Measurements from ENCODE around the gene DNER.

Gene DNER

GRCh38 chr2:229486673-229487072, 227.7 kb downstream of the DNER start:
- no peak for DNase-seq

DNA sequence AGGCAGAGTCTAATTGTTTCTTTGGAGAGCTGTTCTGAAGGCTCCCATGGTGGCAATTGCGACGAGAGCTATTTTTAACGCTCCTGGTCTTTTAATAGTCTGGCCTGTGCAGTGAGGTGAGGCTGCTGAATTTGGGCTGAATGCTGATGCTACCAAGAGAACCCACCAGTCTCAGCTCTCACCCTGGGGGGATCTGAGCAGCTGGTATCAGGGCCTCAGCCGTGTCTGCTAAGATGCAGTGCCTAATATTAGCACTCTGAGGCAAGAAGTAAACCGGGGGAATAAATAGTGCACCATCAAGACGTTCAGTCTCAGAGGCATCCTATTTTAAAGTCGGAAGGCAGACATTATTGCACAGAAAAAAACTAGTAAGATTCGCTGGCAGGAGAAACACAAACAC, 228.5 kb downstream of the DNER start:
- DNase-seq = no peak

- DNase-seq = no peak
Measured at GRCh38 chr2:229477269-229477755, 237.0 kb downstream of the DNER start.

- no peak for DNase-seq
Measured at GRCh38 chr2:229475778-229476177, 238.6 kb downstream of the DNER start.

DNA sequence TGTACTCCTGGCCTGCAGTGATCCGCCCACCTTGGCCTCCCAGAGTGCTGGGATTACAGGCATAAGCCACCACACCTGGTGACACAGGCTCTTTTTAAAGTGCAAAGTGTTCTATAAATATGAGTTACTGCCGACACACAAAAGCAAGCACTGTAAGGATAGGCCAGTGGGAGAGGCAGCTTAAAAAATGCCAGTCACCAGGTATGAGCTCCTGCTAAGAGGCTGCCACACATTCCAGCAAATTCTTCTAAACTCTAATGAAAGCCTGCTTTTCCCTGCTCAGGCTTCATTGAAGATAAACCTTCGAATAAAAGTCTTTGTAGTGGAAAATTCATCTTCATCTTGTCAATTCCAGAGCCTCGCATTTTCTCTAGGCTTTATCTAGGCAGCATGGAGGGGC, 240.2 kb downstream of the DNER start:
- DNase-seq = no peak

DNA sequence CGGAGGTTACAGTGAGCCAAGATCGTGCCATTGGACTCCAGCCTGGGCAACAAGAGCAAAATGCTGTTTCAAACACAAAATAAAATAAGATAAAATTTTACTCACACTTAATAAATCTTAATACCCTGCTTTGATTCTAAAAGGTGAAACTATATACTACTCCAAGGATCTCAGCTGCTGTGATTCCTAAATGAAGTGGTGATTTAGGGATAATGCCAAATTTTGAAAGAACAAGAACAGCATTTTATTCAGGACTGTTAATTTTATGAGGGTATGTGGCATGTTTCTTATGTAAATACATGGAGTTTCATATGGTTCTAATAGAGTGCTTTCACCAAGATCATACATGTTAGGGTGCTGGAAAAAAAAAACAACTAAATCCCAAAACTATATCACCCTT, 243.6 kb downstream of the DNER start:
- no peak for DNase-seq

GRCh38 chr2:229467783-229468182, 246.6 kb downstream of the DNER start:
- DNase-seq = no peak

DNA sequence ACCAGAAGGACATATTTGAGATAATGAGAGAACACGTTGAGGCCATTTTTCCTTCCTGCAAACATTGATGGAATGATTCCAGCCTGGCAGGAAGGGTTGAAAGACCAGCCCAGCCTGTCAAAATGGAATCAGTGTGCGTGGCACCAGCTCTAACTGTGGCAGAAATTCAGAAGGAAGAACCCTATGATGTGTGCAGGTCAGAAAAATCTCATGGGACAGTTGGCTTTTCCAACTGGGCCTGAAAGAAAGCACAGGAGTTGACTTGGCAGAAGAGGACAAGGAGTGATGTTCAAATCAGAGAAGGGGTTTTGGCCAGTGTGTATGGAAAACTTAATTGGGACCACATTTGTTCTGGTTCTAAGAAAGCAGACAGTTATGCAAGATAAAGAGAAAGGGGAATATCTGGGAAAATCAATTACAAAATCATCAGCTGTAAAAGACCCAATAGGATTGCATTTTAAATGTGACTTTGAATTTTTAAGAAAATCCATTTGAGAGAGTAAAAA, 250.5 kb downstream of the DNER start:
- DNase-seq = no peak

GRCh38 chr2:229462112-229462511, 252.2 kb downstream of the DNER start:
- no peak for DNase-seq

DNA sequence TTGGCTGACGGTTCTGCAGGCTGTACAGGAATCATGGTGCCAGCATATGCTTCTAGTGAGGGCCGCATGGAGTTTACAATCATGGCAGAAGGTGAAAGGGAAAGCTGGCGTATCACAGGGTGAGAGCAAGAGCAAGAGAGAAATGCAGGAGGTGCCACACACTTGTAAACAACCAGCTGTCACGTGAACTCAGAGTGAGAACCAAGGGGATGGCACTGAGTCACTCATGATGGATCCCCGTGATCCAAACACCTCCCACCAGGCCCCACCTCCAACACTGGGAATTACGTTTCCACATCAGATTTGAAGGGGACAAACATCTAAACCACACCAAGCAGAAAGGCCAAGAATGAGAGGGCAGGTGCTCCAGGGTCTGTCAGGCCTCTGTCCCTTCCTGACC, 258.3 kb downstream of the DNER start:
- no peak for DNase-seq

DNA sequence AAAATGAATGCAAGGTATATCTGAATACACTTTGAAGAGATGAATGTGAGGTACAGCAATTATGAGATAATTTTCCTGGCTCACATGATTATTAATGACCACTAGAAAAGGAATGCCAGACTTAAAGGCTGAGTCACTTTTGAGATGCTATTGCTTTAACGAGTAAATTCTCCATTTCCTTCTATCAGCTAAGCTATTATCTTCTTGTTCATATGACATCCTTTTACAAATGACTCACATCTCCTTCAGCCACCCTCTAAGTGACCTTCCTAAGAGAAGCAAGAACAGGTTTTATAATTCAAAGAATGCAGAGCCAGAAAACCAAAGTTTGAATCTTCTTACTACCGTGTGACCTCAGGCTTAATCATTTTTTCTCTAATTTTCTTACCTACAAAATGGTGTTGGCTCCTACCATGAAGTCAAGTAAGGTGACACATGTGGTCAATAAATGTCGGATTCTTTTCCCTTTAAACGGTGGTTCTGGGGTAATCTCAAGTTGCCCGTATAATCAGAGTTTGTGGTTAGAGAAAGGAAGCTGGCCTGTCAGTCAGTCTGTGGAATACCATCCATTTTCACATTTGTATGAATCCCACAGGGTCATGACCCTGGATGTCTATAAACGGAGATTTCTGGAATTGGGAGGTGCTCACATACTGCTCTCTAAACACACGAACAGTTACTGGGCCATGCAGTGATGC, 259.3 kb downstream of the DNER start:
- DNase-seq = no peak

- no peak for DNase-seq
Measured at GRCh38 chr2:229453230-229453629, 261.1 kb downstream of the DNER start.

GRCh38 chr2:229451852-229452251, 262.5 kb downstream of the DNER start:
- DNase-seq = no peak

DNA sequence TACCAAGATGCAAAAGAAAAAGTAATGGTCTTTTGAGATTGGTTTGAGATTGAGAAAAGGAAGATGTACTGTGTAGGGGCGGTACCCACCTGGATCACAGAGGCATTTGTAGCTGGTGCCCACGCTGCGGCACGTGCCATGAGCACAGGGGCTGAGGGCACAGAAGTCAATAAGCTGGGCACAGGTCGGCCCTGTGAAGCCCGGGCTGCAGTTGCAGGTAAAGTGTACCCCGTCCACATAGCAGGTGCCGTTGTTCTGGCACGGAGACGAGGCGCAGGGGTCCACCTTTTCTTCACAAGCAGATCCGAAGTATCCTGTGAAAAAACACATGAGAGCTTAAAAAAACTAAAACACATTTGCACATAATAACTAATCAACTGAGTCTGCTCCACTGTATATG, 267.1 kb downstream of the DNER start:
- DNase-seq = no peak

GRCh38 chr2:229446350-229446749, 268.0 kb downstream of the DNER start:
- DNase-seq = no peak

DNA sequence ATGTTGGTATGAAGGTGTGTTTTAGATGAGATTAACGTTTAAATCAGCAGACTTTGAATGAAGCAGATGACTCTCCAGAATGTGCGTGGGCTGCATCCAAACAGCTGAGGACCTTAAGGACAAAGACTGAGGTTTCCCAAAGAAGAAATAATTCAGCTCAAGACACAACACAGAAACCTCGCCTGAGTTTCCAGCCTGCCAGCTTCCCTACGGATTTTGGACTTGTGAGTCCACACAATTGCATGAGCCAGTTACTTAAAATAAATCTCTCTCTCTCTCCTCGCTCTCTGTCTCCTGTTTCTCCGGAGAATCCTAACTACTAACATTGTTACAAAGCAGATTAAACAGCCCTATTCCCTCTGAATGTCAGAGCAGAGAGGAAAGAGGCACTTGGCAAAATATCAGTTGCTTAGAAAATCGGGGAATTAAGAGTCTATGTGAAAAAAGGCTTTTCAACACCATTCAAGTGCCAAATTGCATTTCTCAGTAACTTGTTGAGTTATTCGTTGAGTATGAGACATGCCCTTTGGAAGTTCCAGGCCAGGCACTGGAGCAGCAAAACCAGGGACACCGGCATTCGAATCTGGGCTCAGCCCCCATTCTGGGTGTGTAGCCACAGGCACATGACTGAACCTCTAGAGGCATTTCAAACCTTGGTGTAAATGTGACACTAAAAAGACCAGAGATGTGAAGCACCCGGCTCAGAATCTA, 268.7 kb downstream of the DNER start:
- DNase-seq = no peak

GRCh38 chr2:229445019-229445418, 269.3 kb downstream of the DNER start:
- DNase-seq = no peak

DNA sequence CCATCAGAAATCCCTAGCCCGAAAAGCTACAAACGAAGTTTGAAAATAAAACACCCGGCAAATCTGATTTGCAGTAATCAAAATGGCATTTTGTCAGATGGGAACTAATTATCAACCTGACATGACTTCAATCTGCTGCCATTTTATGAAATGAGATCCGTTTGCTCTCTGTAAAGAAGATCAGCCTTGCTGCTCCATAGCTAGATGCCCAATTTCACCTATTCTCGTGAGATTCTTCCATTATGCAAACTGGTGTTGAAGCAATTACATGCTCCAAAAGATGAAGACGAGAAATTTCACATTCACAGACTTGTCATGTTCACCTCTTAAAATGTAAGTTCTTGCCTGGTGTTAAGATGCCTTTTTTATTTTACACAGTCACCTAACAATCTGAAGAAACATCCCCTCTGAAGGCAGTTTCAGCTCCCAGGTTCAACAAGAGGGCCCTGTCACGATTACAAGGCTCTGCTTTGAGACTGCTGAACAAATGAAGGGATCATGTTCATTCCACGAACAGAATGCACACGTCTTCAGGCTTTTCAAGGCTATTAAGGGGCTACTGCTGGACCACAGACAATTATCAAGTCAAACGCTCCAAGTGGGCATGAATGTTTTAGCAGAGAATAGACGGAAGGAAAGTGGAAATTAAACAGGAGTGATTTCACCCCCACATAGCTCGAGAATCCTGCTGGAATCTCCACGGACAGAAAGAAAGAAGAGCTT, 270.6 kb downstream of the DNER start:
- no peak for DNase-seq

DNA sequence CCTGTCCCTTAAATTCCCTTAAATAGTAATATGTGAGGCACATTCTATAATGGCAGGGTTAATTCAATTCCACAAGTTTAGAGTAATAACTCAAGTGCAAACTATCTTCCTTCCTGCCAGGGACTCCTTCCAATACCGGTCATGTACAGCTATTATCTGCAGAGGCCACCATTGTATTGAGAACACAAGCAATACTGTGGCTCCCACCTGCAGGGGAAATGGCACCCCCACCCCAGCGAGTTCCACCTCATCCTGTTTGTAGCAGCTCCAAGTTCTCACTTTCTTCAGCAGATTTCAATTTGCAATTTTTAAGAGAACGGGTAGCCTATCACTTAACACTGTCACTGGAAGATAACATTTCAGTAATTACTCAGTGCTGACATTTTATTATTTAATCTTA, 271.2 kb downstream of the DNER start:
- no peak for DNase-seq

DNA sequence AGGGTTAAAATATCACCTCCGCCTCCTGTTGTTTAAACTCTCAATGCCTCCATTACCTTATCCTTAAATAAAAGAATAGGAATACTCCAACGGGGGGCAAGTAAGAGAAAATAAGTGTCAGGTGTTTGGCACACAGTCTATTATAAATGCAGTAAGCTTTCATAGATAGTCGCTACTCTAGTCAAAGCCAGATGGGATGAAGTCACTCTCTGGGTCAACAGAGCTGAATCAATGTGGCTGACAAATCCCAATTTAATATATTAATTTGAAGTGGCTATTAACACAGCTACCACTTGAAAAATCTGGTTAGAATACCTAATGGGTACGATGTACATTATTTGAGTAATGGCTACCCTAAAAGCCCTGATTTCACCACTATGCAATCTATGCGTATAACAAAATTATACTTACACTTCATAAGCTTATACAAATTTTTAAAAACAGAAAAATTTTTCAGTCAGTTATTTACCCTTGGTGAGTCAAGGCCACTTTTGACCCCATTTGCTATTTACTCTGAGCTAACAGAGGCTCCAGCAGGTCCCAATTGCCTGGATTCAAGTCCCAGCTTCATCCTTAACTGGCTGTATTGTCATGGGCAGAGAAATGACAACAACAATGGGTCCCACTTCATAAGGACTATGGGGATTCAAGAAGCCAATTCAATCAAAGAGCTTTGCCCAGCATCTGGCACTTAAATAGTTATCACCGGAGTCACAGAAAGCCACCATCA, 275.8 kb downstream of the DNER start:
- DNase-seq = no peak

GRCh38 chr2:229437467-229437866, 276.9 kb downstream of the DNER start:
- DNase-seq = no peak

GRCh38 chr2:229434187-229434586, 280.2 kb downstream of the DNER start:
- DNase-seq = no peak

DNA sequence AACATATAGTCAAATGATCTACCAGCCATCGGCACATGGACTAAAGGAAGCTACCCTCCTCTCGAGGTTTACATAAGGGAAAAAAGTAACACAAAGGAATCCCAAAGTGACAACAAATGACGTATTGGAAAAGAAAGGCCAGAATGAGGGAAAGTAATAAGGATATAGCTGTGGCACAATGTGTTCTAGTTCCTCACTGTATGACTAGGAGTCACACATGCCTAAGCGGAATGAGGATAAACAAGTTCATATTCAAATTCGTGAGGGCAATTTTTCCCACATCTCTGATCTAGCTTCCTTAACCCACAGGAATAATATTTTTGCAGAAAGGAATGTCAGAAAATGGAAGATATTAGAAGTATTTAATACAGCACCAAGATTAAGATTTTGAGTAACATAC, 281.0 kb downstream of the DNER start:
- no peak for DNase-seq
